GM21515 (cell line): ENCODE results near the gene MIB2.

Experiments
- ATAC-seq: cut with Tn5 transposase; IDR thresholded peaks from one replicate; pipeline ENCODE4 v1.9.1; 2021; ENCODE audit not compliant: unreplicated experiment

The MIB2 gene

GRCh38 chr1:1598051-1598719 lies 17.1 kb upstream of the MIB2 start:
- no peak for ATAC-seq

GRCh38 chr1:1598720-1599029 lies 16.6 kb upstream of the MIB2 start:
- no peak for ATAC-seq

- ATAC-seq: no peak
Measured at GRCh38 chr1:1599030-1599934, 16.0 kb upstream of the MIB2 start.

GRCh38 chr1:1599935-1600860 lies 15.1 kb upstream of the MIB2 start, which contains the start of gene FNDC10:
Gene FNDC10 (minus strand): TSS chr1:1600135. CDS start chr1:1600015, 120 bp downstream.
- ATAC-seq: no peak

GRCh38 chr1:1600861-1601563 lies 14.3 kb upstream of the MIB2 start:
- ATAC-seq: no peak

GRCh38 chr1:1601564-1602303 lies 13.6 kb upstream of the MIB2 start:
- ATAC-seq: no peak

- ATAC-seq: no peak
Measured at GRCh38 chr1:1602304-1602967, 12.9 kb upstream of the MIB2 start.

- no peak for ATAC-seq
Measured at GRCh38 chr1:1602968-1603506, 12.3 kb upstream of the MIB2 start.

- no peak for ATAC-seq
Measured at GRCh38 chr1:1603671-1604373, 11.5 kb upstream of the MIB2 start.

GRCh38 chr1:1604374-1605033 lies 10.8 kb upstream of the MIB2 start:
- no peak for ATAC-seq

- ATAC-seq: no peak
Measured at GRCh38 chr1:1605034-1605591, 10.2 kb upstream of the MIB2 start.

- no peak for ATAC-seq
Measured at GRCh38 chr1:1605724-1606123, 9.6 kb upstream of the MIB2 start.

GRCh38 chr1:1606232-1606631 lies 9.1 kb upstream of the MIB2 start:
- no peak for ATAC-seq

- ATAC-seq: no peak
Measured at GRCh38 chr1:1609822-1610485, 5.3 kb upstream of the MIB2 start.

GRCh38 chr1:1610796-1611195 lies 4.5 kb upstream of the MIB2 start:
- no peak for ATAC-seq

GRCh38 chr1:1612104-1612400 lies 3.2 kb upstream of the MIB2 start:
- no peak for ATAC-seq

- ATAC-seq: no peak
Measured at GRCh38 chr1:1613509-1614082, 1.7 kb upstream of the MIB2 start.
